22Rv1 (cell line): ENCODE results near the gene ALKBH6.

Experiments
- H3K27ac ChIP-seq: fragments of 450-650 bp; 2 replicates; pipeline ENCODE4 v1.5.1; 2017
- CTCF ChIP-seq: fragments of 450-650 bp; IDR thresholded peaks from 2 replicates; pipeline ENCODE4 v1.5.1; 2017; ENCODE audit warnings: mild to moderate bottlenecking
- ZFX ChIP-seq: fragments of 450-650 bp; IDR thresholded peaks from 2 replicates; pipeline ENCODE4 v1.6.1; 2017; ENCODE audit warnings: antibody characterized with exemption, borderline replicate concordance

ALKBH6 gene

GRCh38 chr19:35966771-35967170 lies 47.2 kb downstream of the ALKBH6 start:
- H3K27ac ChIP-seq: no peak overlapping the region
- TF ChIP-seq CTCF: no peak

GRCh38 chr19:35963514-35963913 lies 50.5 kb downstream of the ALKBH6 start:
- TF ChIP-seq ZFX: no peak
- TF ChIP-seq CTCF: no peak
- no peak overlapping the region for H3K27ac ChIP-seq

- H3K27ac ChIP-seq: no peak overlapping the region
- TF ChIP-seq CTCF (no peak), ZFX (no peak)
These were observed 53.5 kb downstream of the ALKBH6 start for GRCh38 chr19:35960432-35960972.

GRCh38 chr19:35959968-35960320 lies 54.1 kb downstream of the ALKBH6 start:
- no peak overlapping the region for H3K27ac ChIP-seq
- TF ChIP-seq CTCF (no peak), ZFX (no peak)
